Neural progenitor cell (in vitro differentiated cells): Measurements from ENCODE around the gene ZCWPW1. TPM values are rescaled to one million over a fixed set of nuclear protein-coding genes. Genes with fewer than 3 reads are reported as not detected.

Source experiments
- DNase-seq: peaks from one replicate; pipeline ENCODE4 v3.0.0-alpha.2; 2016; ENCODE audit warnings: low spot score
- H2AFZ ChIP-seq: fragments of 200-600 bp; sonication (generic); replicated peaks from 2 replicates; pipeline ENCODE4 v1.6.1; 2016; ENCODE audit warnings: antibody characterized with exemption
- H3F3A ChIP-seq: fragments of 200-600 bp; sonication (generic); 2 replicates; pipeline ENCODE4 v1.6.1; 2016; ENCODE audit warnings: antibody characterized with exemption, low read depth
- H3K27ac ChIP-seq: fragments of 200-600 bp; sonication (generic); 2 replicates; pipeline ENCODE4 v1.5.1; 2016; ENCODE audit warnings: mild to moderate bottlenecking
- H3K27me3 ChIP-seq: fragments of 200-600 bp; sonication (generic); 2 replicates; pipeline ENCODE4 v1.6.1; 2016; ENCODE audit warnings: mild to moderate bottlenecking, moderate library complexity
- H3K36me3 ChIP-seq: fragments of 200-600 bp; sonication (generic); 2 replicates; pipeline ENCODE4 v1.5.1; 2016
- H3K4me1 ChIP-seq: fragments of 200-600 bp; sonication (generic); 2 replicates; pipeline ENCODE4 v1.6.1; 2016; ENCODE audit warnings: mixed run types
- H3K4me2 ChIP-seq: fragments of 200-600 bp; sonication (generic); 2 replicates; pipeline ENCODE4 v1.6.1; 2016
- H3K4me3 ChIP-seq: fragments of 200-600 bp; sonication (generic); 2 replicates; pipeline ENCODE4 v1.5.1; 2016
- H3K79me2 ChIP-seq: fragments of 200-600 bp; sonication (generic); 2 replicates; pipeline ENCODE4 v1.6.1; 2016; ENCODE audit warnings: low read depth
- H3K9ac ChIP-seq: fragments of 200-600 bp; sonication (generic); 2 replicates; pipeline ENCODE4 v1.6.1; 2016
- H3K9me3 ChIP-seq: fragments of 200-600 bp; sonication (generic); 2 replicates; pipeline ENCODE4 v1.5.1; 2016; ENCODE audit warnings: low read depth
- H4K20me1 ChIP-seq: fragments of 200-600 bp; sonication (generic); 2 replicates; pipeline ENCODE4 v1.6.1; 2016; ENCODE audit warnings: low read depth
- H3K27ac Mint-ChIP-seq: 3 replicates; pipeline ENCODE4 v1.8.0; 2021; ENCODE audit warnings: mixed read lengths
- H3K27me3 Mint-ChIP-seq: 2 replicates; pipeline ENCODE4 v1.8.0; 2022; ENCODE audit warnings: low read depth, mild to moderate bottlenecking, inconsistent platforms, moderate library complexity, mixed read lengths; ENCODE audit not compliant: insufficient read depth
- H3K36me3 Mint-ChIP-seq: 3 replicates; pipeline ENCODE4 v1.8.0; 2021; ENCODE audit warnings: mixed read lengths
- H3K4me1 Mint-ChIP-seq: 3 replicates; pipeline ENCODE4 v1.8.0; 2021; ENCODE audit warnings: mixed read lengths
- H3K4me3 Mint-ChIP-seq: 3 replicates; pipeline ENCODE4 v1.8.0; 2021; ENCODE audit warnings: mild to moderate bottlenecking, moderate library complexity, mixed read lengths
- H3K9me3 Mint-ChIP-seq: 3 replicates; pipeline ENCODE4 v1.8.0; 2020; ENCODE audit warnings: mixed read lengths
- CTCF ChIP-seq: fragments of 200-600 bp; sonication (generic); IDR thresholded peaks from 2 replicates; pipeline ENCODE4 v1.5.1; 2017; ENCODE audit warnings: antibody characterized with exemption, mild to moderate bottlenecking
- EZH2 ChIP-seq: fragments of 200-600 bp; sonication (generic); IDR thresholded peaks from 2 replicates; pipeline ENCODE4 v1.6.1; 2017; ENCODE audit warnings: antibody characterized with exemption, mild to moderate bottlenecking, moderate library complexity
- EZH2phosphoT487 ChIP-seq: fragments of 200-600 bp; sonication (generic); IDR thresholded peaks from 2 replicates; pipeline ENCODE4 v1.6.1; 2017; ENCODE audit warnings: antibody characterized with exemption
- total RNA-seq: library from RNA; depleted of rRNA; stranded (reverse); fragments of >200 nt; gene quantifications from 2 replicates; pipeline ENCODE4 v1.2.3, GENCODE V29; 2015; ENCODE audit warnings: low replicate concordance

Gene ZCWPW1
- total RNA-seq, 1 donor from 2014 or later = 1.4 TPM

GRCh38 chr7:100428967-100429636 is 599 bp upstream of the ZCWPW1 start:
- peaks cover 21% of the 10 kb centered on the region for H3K4me1 ChIP-seq
- Mint-ChIP-seq H3K4me1 (peaks cover 36% of the 10 kb centered on the region), H3K36me3 (peaks cover 25% of the 10 kb centered on the region), H3K9me3 (peaks cover 2% of the 10 kb centered on the region), H3K27me3 (peaks cover 9% of the 10 kb centered on the region), H3K27ac (peak overlapping the region; percentile 100), H3K4me3 (peak overlapping the region; percentile 99)
- H3K27me3 ChIP-seq = peaks cover 10% of the 10 kb centered on the region
- DNase-seq = peak; percentile 100
- H3K4me2 ChIP-seq = peak overlapping the region; percentile 82
- H3K4me3 ChIP-seq = peak overlapping the region; percentile 71
- peak overlapping the region; percentile 98 for H3K27ac ChIP-seq
- H2AFZ ChIP-seq = peak overlapping the region; percentile 83
- peaks cover 44% of the 10 kb centered on the region for H3K79me2 ChIP-seq
- no peaks in the 10 kb centered on the region for H3K36me3 ChIP-seq
- H3F3A ChIP-seq = peaks cover 51% of the 10 kb centered on the region
- H3K9ac ChIP-seq = peak overlapping the region; percentile 84
- no peaks in the 10 kb centered on the region for H3K9me3 ChIP-seq
- peaks cover 33% of the 10 kb centered on the region for H4K20me1 ChIP-seq
- no peak for TF ChIP-seq EZH2phosphoT487
- TF ChIP-seq EZH2 = no peak
- no peak for TF ChIP-seq CTCF

DNA sequence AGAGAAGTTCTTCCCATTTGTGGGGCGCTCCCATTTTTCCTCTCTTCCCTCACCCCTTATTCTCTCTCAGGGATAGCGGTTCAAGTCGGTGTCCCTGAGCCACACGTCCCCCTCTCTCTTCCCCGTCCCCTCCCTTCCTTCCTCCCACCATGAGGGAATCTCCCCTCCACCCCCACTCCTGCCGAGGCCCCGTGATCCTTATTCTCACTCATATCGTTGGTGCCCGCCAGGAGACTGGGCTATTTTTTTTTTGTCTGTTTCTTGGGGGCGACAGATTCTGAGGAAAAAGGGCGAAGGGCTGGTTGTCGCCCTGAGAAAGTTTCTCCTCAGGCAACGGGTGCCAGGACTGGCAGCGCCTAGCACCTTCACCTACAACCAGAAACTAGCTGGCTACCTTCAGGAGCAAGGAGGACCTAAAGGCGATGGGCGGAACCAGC is 723 bp downstream of the ZCWPW1 start:
- H3K79me2 ChIP-seq = peaks cover 31% of the 10 kb centered on the region
- H3K4me1 Mint-ChIP-seq = peaks cover 25% of the 10 kb centered on the region
- H3K9me3 Mint-ChIP-seq = peaks cover 2% of the 10 kb centered on the region
- peak overlapping the region; percentile 71 for H3K4me3 ChIP-seq
- peaks cover 22% of the 10 kb centered on the region for H4K20me1 ChIP-seq
- no peak for TF ChIP-seq CTCF
- H3K27me3 ChIP-seq = peaks cover 10% of the 10 kb centered on the region
- no peak overlapping the region for H3K9ac ChIP-seq
- no peaks in the 10 kb centered on the region for H3K9me3 ChIP-seq
- peak overlapping the region; percentile 88 for H2AFZ ChIP-seq
- no peak overlapping the region for H3K27ac Mint-ChIP-seq
- no peaks in the 10 kb centered on the region for H3K36me3 ChIP-seq
- peaks cover 39% of the 10 kb centered on the region for H3F3A ChIP-seq
- H3K36me3 Mint-ChIP-seq = peaks cover 13% of the 10 kb centered on the region
- H3K27me3 Mint-ChIP-seq = peaks cover 9% of the 10 kb centered on the region
- H3K27ac ChIP-seq = no peak overlapping the region
- peaks cover 21% of the 10 kb centered on the region for H3K4me1 ChIP-seq
- DNase-seq = no peak
- peak overlapping the region; percentile 82 for H3K4me2 ChIP-seq
- peak overlapping the region; percentile 99 for H3K4me3 Mint-ChIP-seq

GRCh38 chr7:100426516-100426915 is 2.0 kb downstream of the ZCWPW1 start:
- Histone ChIP-seq H3K4me3 (no peak overlapping the region), H2AFZ (no peak overlapping the region), H3K9me3 (no peaks in the 10 kb centered on the region), H3F3A (peaks cover 26% of the 10 kb centered on the region), H3K27me3 (peaks cover 10% of the 10 kb centered on the region), H3K9ac (no peak overlapping the region), H4K20me1 (peaks cover 9% of the 10 kb centered on the region), H3K79me2 (peaks cover 18% of the 10 kb centered on the region), H3K36me3 (no peaks in the 10 kb centered on the region), H3K27ac (no peak overlapping the region), H3K4me2 (no peak overlapping the region), H3K4me1 (peaks cover 10% of the 10 kb centered on the region)
- H3K27me3 Mint-ChIP-seq = peaks cover 6% of the 10 kb centered on the region
- H3K9me3 Mint-ChIP-seq = peaks cover 2% of the 10 kb centered on the region
- no peak overlapping the region for H3K4me3 Mint-ChIP-seq
- peaks cover 5% of the 10 kb centered on the region for H3K36me3 Mint-ChIP-seq
- DNase-seq = no peak
- TF ChIP-seq EZH2 (no peak), CTCF (no peak), EZH2phosphoT487 (no peak)
- H3K27ac Mint-ChIP-seq = no peak overlapping the region
- peaks cover 12% of the 10 kb centered on the region for H3K4me1 Mint-ChIP-seq
